ENCODE measurements around the gene SPAG16. TPM values are rescaled to one million over a fixed set of nuclear protein-coding genes. Genes with fewer than 3 reads are reported as not detected.

The SPAG16 gene
- total RNA-seq, 1 experiment from 2014 or later, result 13.0 TPM

DNA sequence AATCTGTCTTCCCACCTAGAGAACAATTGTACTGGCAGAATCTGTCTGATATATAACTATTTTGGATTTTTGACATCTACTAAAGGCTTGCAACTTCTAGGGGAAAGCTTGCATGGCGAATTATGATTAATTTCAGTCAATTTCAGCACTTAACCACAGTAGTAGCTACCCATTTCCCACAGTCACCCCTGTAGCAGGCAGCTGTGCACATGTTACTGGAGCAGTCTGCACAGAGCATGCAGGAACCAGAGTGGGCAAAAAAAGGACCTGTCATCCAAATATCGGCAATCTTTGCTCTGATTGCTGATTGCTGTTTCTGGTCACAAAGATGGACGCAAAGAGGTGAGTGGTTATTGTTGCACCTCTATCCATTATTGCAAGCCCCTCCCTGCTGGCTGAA is 473.3 kb downstream of the SPAG16 start:
- Histone ChIP-seq H3K27me3 (ENCODE audit: control insufficient read depth, insufficient read depth, low read length) (no peaks in the 10 kb centered on the region), H3K9me3 (ENCODE audit: control insufficient read depth, insufficient read depth, low read depth, low read length) (no peaks in the 10 kb centered on the region), H3K27ac (ENCODE audit: low read length) (no peak overlapping the region), H3K4me1 (ENCODE audit: control insufficient read depth, insufficient read depth, low read length) (no peaks in the 10 kb centered on the region), H3K4me3 (ENCODE audit: low read depth in 2 of 2, low read length in 2 of 2) (no peak overlapping the region), H3K36me3 (ENCODE audit: control insufficient read depth, insufficient read depth, low read length) (no peaks in the 10 kb centered on the region)
- intact Hi-C loops (cut with micrococcal nuclease; ENCODE audit: unreplicated experiment) (no loop called here), in situ Hi-C loops (cut with HindIII; ENCODE audit: low pct_unique_long_range_greater_than_20kb, low sequenced_read_pairs) (no loop called here)
- no TSS peak for BruUV-seq (replicated peaks)
- POLR2A ChIA-PET, result no interaction called here
- CTCF ChIA-PET, result no interaction called here
- TF ChIP-seq, protein P1, sequence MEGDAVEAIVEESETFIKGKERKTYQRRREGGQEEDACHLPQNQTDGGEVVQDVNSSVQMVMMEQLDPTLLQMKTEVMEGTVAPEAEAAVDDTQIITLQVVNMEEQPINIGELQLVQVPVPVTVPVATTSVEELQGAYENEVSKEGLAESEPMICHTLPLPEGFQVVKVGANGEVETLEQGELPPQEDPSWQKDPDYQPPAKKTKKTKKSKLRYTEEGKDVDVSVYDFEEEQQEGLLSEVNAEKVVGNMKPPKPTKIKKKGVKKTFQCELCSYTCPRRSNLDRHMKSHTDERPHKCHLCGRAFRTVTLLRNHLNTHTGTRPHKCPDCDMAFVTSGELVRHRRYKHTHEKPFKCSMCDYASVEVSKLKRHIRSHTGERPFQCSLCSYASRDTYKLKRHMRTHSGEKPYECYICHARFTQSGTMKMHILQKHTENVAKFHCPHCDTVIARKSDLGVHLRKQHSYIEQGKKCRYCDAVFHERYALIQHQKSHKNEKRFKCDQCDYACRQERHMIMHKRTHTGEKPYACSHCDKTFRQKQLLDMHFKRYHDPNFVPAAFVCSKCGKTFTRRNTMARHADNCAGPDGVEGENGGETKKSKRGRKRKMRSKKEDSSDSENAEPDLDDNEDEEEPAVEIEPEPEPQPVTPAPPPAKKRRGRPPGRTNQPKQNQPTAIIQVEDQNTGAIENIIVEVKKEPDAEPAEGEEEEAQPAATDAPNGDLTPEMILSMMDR (IDR thresholded peaks at IDR 0.05), result no peak
- TF ChIP-seq SIN3A (IDR thresholded peaks at IDR 0.05; ENCODE audit: borderline replicate concordance, insufficient read depth, low read depth, low read length) (no peak), POLR2AphosphoS5 (IDR thresholded peaks at IDR 0.05; ENCODE audit: low read depth, low read length) (no peak), TCF7L2 (IDR thresholded peaks at IDR 0.05; ENCODE audit: low read depth, low read length) (no peak)
- TF ChIP-seq, protein P2, sequence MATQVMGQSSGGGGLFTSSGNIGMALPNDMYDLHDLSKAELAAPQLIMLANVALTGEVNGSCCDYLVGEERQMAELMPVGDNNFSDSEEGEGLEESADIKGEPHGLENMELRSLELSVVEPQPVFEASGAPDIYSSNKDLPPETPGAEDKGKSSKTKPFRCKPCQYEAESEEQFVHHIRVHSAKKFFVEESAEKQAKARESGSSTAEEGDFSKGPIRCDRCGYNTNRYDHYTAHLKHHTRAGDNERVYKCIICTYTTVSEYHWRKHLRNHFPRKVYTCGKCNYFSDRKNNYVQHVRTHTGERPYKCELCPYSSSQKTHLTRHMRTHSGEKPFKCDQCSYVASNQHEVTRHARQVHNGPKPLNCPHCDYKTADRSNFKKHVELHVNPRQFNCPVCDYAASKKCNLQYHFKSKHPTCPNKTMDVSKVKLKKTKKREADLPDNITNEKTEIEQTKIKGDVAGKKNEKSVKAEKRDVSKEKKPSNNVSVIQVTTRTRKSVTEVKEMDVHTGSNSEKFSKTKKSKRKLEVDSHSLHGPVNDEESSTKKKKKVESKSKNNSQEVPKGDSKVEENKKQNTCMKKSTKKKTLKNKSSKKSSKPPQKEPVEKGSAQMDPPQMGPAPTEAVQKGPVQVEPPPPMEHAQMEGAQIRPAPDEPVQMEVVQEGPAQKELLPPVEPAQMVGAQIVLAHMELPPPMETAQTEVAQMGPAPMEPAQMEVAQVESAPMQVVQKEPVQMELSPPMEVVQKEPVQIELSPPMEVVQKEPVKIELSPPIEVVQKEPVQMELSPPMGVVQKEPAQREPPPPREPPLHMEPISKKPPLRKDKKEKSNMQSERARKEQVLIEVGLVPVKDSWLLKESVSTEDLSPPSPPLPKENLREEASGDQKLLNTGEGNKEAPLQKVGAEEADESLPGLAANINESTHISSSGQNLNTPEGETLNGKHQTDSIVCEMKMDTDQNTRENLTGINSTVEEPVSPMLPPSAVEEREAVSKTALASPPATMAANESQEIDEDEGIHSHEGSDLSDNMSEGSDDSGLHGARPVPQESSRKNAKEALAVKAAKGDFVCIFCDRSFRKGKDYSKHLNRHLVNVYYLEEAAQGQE (IDR thresholded peaks at IDR 0.05; ENCODE audit: insufficient read depth in 1 of 2, low read depth in 2 of 2, low read length in 1 of 2), result no peak
- ATAC-seq, result no peak
- DNase-seq (ENCODE audit: low read depth, low spot score), result no peak

- no peaks in the 10 kb centered on the region for H3K36me3 ChIP-seq (ENCODE audit: control insufficient read depth, insufficient read depth, low read length)
- no peak overlapping the region for H3K27ac ChIP-seq (ENCODE audit: low read length)
- intact Hi-C loops (cut with micrococcal nuclease; ENCODE audit: unreplicated experiment), result no loop called here
- ChIA-PET CTCF (no interaction called here), POLR2A (no interaction called here)
- BruUV-seq (replicated peaks), result no TSS peak
- DNase-seq (ENCODE audit: low read depth, low spot score) (no peak), ATAC-seq (no peak)
- H3K9me3 ChIP-seq (ENCODE audit: control insufficient read depth, insufficient read depth, low read depth, low read length), result no peaks in the 10 kb centered on the region
- H3K4me1 ChIP-seq (ENCODE audit: control insufficient read depth, insufficient read depth, low read length), result no peaks in the 10 kb centered on the region
- H3K27me3 ChIP-seq (ENCODE audit: control insufficient read depth, insufficient read depth, low read length), result no peaks in the 10 kb centered on the region
- H3K4me3 ChIP-seq (ENCODE audit: low read depth in 2 of 2, low read length in 2 of 2), result no peak overlapping the region
- TF ChIP-seq, protein P2 (IDR thresholded peaks at IDR 0.05; ENCODE audit: insufficient read depth in 1 of 2, low read depth in 2 of 2, low read length in 1 of 2), result no peak
- TF ChIP-seq TCF7L2 (IDR thresholded peaks at IDR 0.05; ENCODE audit: low read depth, low read length) (no peak), POLR2AphosphoS5 (IDR thresholded peaks at IDR 0.05; ENCODE audit: low read depth, low read length) (no peak), SIN3A (IDR thresholded peaks at IDR 0.05; ENCODE audit: borderline replicate concordance, insufficient read depth, low read depth, low read length) (no peak)
- TF ChIP-seq, protein P1 (IDR thresholded peaks at IDR 0.05), result no peak
- in situ Hi-C loops (cut with HindIII; ENCODE audit: low pct_unique_long_range_greater_than_20kb, low sequenced_read_pairs), result no loop called here
Measured at GRCh38 chr2:213763354-213763753, 479.1 kb downstream of the SPAG16 start.

Data from Panc1 (cell line).